MM.1S (cell line): ENCODE data around the gene LRMDA.

Experiments used
- CTCF ChIP-seq: fragments of 300-600 bp; sonication (generic); IDR thresholded peaks from 2 replicates; pipeline ENCODE4 v1.5.1; 2016; ENCODE audit warnings: antibody characterized with exemption, low read length, mixed read lengths
- EZH2phosphoT487 ChIP-seq: fragments of 300-600 bp; sonication (generic); IDR thresholded peaks from 2 replicates; pipeline ENCODE4 v1.6.1; 2018; ENCODE audit warnings: antibody characterized with exemption, low read length

GRCh38 chr10:75952093-75952492 is 520.7 kb downstream of the LRMDA start:
- TF ChIP-seq CTCF (no peak), EZH2phosphoT487 (no peak)
